ENCODE measurements around the gene NAALADL1. TPM values are rescaled to one million over a fixed set of nuclear protein-coding genes. Genes with fewer than 3 reads are reported as not detected.
"Not testable (repeated sequence)": the region's sequence is repeated elsewhere in the genome, so short reads cannot be mapped to it uniquely, and the experiment has no call there.

The NAALADL1 gene
- total RNA-seq, 4 donors from 2014 or later = 2.7 to 8.3 (median 5.1) TPM

- H3K4me1 ChIP-seq = peaks cover 33% of the 10 kb centered on the region
- no peak for TF ChIP-seq POLR2A (IDR thresholded peaks at IDR 0.05)
- TF ChIP-seq CTCF (IDR thresholded peaks at IDR 0.05) = peak; percentile 59 to 88
- no peak for TF ChIP-seq POLR2AphosphoS5 (IDR thresholded peaks at IDR 0.05)
- TF ChIP-seq EP300 (IDR thresholded peaks at IDR 0.05) = no peak
- peak within 1 kb of the TSS; percentile 97 for H3K27ac ChIP-seq
- H3K4me3 ChIP-seq = peak within 1 kb of the TSS; percentile 80
- no peaks in the 10 kb centered on the region for H3K27me3 ChIP-seq
- no peaks in the 10 kb centered on the region for H3K9me3 ChIP-seq
- DNase-seq (ENCODE audit: low spot score in 2 of 2) = peak; percentile 95
- peaks cover 10% of the 10 kb centered on the region for H3K36me3 ChIP-seq
- 7% methylated on average over 6 of the region's 96 CpGs for WGBS
These were observed 44.2 kb downstream of the NAALADL1 start, which contains the start of gene ARL2 for GRCh38 chr11:65013888-65014725. Gene ARL2, plus strand, starts transcription at chr11:65014160. Its CDS starts 48 bp downstream, at chr11:65014208.

GRCh38 chr11:65013130-65013887 is 45.0 kb downstream of the NAALADL1 start:
- peak overlapping the region; percentile 97 for H3K27ac ChIP-seq
- H3K27me3 ChIP-seq = no peaks in the 10 kb centered on the region
- H3K9me3 ChIP-seq = no peaks in the 10 kb centered on the region
- peak; percentile 96 to 98 for DNase-seq (ENCODE audit: low spot score in 2 of 2)
- H3K4me1 ChIP-seq = peaks cover 33% of the 10 kb centered on the region
- H3K4me3 ChIP-seq = peak overlapping the region; percentile 80
- 14% methylated on average over 21 of the region's 22 CpGs for WGBS
- peak; percentile 65 to 89 for TF ChIP-seq CTCF (IDR thresholded peaks at IDR 0.05)
- no peak for TF ChIP-seq EP300 (IDR thresholded peaks at IDR 0.05)
- peak in 1 of 3 donors; percentile 52 for TF ChIP-seq POLR2AphosphoS5 (IDR thresholded peaks at IDR 0.05)
- TF ChIP-seq POLR2A (IDR thresholded peaks at IDR 0.05) = peak in 1 of 2 donors; percentile 41
- peaks cover 3% of the 10 kb centered on the region for H3K36me3 ChIP-seq

GRCh38 chr11:65008873-65009272 is 49.5 kb downstream of the NAALADL1 start:
- DNase-seq (ENCODE audit: low spot score in 2 of 2) = no peak
- Histone ChIP-seq H3K27ac (no peak overlapping the region), H3K4me1 (peaks cover 7% of the 10 kb centered on the region), H3K4me3 (no peak overlapping the region), H3K9me3 (no peaks in the 10 kb centered on the region), H3K27me3 (no peaks in the 10 kb centered on the region), H3K36me3 (no peaks in the 10 kb centered on the region)
- no peak for TF ChIP-seq POLR2A (IDR thresholded peaks at IDR 0.05)
- no peak for TF ChIP-seq EP300 (IDR thresholded peaks at IDR 0.05)
- no peak for TF ChIP-seq POLR2AphosphoS5 (IDR thresholded peaks at IDR 0.05)
- TF ChIP-seq CTCF (IDR thresholded peaks at IDR 0.05) = no peak
- 85% methylated on average over 2 of the region's 2 CpGs for WGBS

- WGBS = 59% methylated on average over 5 of the region's 7 CpGs
- Histone ChIP-seq H3K27ac (no peak overlapping the region), H3K27me3 (no peaks in the 10 kb centered on the region), H3K36me3 (no peaks in the 10 kb centered on the region), H3K4me1 (peaks cover 2% of the 10 kb centered on the region), H3K4me3 (no peak overlapping the region), H3K9me3 (no peaks in the 10 kb centered on the region)
- TF ChIP-seq CTCF (IDR thresholded peaks at IDR 0.05) (no peak), POLR2A (IDR thresholded peaks at IDR 0.05) (no peak), EP300 (IDR thresholded peaks at IDR 0.05) (no peak), POLR2AphosphoS5 (IDR thresholded peaks at IDR 0.05) (no peak)
- no peak for DNase-seq (ENCODE audit: low spot score in 2 of 2)
These were observed 50.3 kb downstream of the NAALADL1 start for GRCh38 chr11:65008016-65008415.

DNA sequence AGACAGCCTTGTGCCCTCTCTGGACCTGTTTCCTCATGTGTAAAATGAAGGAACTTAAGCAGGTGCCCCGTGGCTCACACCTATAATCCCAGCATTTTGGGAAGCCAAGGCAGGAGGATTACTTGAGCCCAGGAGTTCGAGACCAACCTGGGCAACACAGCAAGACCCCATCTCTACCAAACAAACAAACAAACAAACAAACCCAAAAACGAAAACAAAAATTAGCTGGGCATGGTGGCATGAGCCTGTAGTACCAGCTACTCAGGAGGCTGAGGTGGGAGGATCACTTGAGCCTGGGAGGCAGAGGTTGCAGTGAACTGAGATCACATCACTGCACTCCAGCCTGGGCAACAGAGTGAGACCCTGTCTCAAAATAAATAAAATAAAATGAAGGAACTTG is 54.4 kb downstream of the NAALADL1 start:
- not testable (repeated sequence) for H3K27me3 ChIP-seq; H3K4me1 ChIP-seq; H3K27ac ChIP-seq; H3K36me3 ChIP-seq; H3K4me3 ChIP-seq; DNase-seq (ENCODE audit: low spot score in 2 of 2); H3K9me3 ChIP-seq
- WGBS = 75% methylated on average over 3 of the region's 3 CpGs

Data from suprapubic skin (tissue), 4 donors.